ENCODE data around the gene ARHGAP31.

The ARHGAP31 gene

DNA sequence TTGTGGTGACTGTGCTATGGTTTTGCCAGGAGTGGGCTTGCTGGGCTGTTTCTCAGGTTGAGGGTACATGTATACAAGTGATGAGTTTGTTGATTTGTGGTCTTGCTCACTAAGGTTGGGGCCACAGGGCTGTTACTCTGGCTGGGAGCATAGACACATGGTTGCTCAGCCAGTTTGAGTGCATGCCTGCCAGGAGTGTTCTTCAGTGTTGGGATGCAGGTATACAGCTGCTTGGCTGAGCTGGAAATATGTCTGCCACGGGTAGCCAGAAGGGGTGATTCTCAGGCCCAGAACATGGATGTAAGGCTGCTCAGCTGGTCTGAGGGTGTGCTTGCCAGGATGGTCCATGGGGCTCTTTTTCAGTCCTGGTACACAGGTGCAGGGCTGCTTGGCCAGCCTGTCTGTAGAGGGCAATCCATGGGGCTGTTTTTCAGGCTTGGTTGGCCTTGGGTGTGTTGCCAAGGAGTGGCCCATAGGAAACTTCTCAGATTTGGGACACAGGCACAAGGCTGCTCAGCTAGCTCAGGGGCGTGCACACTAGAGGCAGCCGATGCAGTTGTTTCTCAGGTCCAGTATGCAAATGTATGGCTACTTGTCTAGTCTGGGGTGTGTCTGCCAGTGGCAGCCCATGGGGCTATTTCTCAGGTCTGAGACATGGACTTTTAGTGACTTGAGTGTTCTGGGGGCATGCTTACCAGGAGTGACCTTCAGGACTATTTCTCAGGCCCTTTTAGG lies 5.3 kb upstream of the ARHGAP31 start (continued):
- TF ChIP-seq, protein P1, sequence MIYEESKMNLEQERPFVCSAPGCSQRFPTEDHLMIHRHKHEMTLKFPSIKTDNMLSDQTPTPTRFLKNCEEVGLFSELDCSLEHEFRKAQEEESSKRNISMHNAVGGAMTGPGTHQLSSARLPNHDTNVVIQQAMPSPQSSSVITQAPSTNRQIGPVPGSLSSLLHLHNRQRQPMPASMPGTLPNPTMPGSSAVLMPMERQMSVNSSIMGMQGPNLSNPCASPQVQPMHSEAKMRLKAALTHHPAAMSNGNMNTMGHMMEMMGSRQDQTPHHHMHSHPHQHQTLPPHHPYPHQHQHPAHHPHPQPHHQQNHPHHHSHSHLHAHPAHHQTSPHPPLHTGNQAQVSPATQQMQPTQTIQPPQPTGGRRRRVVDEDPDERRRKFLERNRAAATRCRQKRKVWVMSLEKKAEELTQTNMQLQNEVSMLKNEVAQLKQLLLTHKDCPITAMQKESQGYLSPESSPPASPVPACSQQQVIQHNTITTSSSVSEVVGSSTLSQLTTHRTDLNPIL (CRISPR knock-in tag; IDR thresholded peaks at IDR 0.05; ENCODE audit: low read depth), result no peak

DNA sequence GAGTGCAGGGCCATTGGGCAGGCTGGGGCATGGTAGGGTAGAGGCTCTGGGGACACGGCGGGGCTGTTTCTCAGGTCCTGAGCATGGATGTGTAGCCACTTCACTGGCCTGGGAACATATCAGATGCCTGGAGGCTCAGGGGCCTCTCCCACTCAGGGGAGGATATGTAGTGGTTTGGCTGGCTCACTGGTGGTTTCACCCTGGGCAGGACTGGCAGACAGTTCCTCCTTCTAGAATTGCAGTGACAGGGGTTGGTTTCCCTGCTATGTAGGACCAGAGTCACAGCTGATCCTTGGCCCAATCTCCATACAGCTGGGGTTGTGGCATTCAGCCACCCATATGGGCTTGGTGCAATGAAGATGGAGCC lies 4.8 kb upstream of the ARHGAP31 start:
- TF ChIP-seq, protein P2, sequence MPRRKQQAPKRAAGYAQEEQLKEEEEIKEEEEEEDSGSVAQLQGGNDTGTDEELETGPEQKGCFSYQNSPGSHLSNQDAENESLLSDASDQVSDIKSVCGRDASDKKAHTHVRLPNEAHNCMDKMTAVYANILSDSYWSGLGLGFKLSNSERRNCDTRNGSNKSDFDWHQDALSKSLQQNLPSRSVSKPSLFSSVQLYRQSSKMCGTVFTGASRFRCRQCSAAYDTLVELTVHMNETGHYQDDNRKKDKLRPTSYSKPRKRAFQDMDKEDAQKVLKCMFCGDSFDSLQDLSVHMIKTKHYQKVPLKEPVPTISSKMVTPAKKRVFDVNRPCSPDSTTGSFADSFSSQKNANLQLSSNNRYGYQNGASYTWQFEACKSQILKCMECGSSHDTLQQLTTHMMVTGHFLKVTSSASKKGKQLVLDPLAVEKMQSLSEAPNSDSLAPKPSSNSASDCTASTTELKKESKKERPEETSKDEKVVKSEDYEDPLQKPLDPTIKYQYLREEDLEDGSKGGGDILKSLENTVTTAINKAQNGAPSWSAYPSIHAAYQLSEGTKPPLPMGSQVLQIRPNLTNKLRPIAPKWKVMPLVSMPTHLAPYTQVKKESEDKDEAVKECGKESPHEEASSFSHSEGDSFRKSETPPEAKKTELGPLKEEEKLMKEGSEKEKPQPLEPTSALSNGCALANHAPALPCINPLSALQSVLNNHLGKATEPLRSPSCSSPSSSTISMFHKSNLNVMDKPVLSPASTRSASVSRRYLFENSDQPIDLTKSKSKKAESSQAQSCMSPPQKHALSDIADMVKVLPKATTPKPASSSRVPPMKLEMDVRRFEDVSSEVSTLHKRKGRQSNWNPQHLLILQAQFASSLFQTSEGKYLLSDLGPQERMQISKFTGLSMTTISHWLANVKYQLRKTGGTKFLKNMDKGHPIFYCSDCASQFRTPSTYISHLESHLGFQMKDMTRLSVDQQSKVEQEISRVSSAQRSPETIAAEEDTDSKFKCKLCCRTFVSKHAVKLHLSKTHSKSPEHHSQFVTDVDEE (CRISPR knock-in tag; IDR thresholded peaks at IDR 0.05), result no peak
- TF ChIP-seq, protein P3, sequence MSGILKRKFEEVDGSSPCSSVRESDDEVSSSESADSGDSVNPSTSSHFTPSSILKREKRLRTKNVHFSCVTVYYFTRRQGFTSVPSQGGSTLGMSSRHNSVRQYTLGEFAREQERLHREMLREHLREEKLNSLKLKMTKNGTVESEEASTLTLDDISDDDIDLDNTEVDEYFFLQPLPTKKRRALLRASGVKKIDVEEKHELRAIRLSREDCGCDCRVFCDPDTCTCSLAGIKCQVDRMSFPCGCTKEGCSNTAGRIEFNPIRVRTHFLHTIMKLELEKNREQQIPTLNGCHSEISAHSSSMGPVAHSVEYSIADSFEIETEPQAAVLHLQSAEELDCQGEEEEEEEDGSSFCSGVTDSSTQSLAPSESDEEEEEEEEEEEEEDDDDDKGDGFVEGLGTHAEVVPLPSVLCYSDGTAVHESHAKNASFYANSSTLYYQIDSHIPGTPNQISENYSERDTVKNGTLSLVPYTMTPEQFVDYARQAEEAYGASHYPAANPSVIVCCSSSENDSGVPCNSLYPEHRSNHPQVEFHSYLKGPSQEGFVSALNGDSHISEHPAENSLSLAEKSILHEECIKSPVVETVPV (CRISPR knock-in tag; IDR thresholded peaks at IDR 0.05), result no peak
- TF ChIP-seq SNAI2 (CRISPR knock-in tag; IDR thresholded peaks at IDR 0.05), result no peak
- TF ChIP-seq BACH2 (CRISPR knock-in tag; IDR thresholded peaks at IDR 0.05; ENCODE audit: borderline replicate concordance), result no peak
- TF ChIP-seq ZNF8 (CRISPR knock-in tag; IDR thresholded peaks at IDR 0.05), result no peak
- TF ChIP-seq, protein P1 (CRISPR knock-in tag; IDR thresholded peaks at IDR 0.05; ENCODE audit: low read depth), result no peak
- TF ChIP-seq ZFP30 (CRISPR knock-in tag; IDR thresholded peaks at IDR 0.05), result no peak
- no peak for TF ChIP-seq OSR1 (CRISPR knock-in tag; IDR thresholded peaks at IDR 0.05)
- TF ChIP-seq ZNF565 (CRISPR knock-in tag; conservative IDR thresholded peaks at IDR 0.05; ENCODE audit: low read depth), result no peak
- TF ChIP-seq PPARA (CRISPR knock-in tag; IDR thresholded peaks at IDR 0.05; ENCODE audit: borderline replicate concordance), result no peak
- no peak for ATAC-seq

DNA sequence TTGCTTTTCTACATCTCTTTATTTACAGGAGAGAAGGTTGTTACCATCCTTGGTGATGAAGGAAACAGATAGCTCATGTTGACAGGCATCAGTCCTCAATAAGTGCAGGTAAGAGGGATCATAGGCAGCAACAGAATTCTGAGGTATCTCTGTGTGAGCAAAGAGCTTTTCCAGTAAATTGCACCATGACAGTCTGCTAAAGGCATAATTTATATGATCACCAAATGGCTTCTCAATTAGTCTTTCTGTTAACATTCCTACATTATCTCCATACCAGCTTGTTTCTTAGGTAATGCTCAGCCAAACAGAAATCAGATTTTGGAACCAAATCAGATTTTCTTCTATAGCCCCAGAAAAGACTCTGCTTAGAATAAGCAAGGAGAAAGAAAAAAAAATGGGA lies 3.6 kb upstream of the ARHGAP31 start:
- peak; percentile 84 for TF ChIP-seq ISL1 (CRISPR knock-in tag; IDR thresholded peaks at IDR 0.05)
- no peak for TF ChIP-seq ZNF70 (CRISPR knock-in tag; IDR thresholded peaks at IDR 0.05)
- no peak for ATAC-seq

DNA sequence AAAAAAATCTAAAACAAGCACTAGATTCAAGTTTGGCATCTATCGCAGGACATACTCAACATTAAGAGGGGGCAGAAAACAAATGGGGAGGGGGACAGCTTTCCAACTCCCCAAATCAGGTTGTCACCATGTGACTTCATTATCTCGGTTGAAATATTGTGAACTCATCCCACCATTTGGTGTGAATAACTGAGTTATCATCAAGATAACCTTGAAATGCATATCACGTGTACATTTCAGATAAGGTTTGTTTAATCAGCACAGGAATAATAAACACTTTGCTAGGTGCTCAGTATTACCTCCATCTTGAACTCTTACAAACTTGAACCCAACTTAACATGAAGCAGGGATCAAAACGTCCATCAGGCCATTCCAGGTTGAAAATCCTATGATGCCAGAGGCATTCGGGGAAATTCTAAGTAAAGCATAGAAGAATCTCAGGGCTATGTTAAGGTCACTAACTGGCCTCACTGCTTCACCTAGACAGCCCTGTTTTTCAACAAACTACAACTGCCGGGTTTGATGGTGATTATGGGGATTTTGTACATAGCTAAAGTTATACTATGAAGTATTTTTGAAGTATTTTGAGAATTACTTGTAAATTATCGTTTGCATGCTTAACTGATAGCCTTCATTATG lies 3.0 kb upstream of the ARHGAP31 start:
- no peak for ATAC-seq
- TF ChIP-seq TOX (CRISPR knock-in tag; IDR thresholded peaks at IDR 0.05; ENCODE audit: borderline replicate concordance), result no peak
- no peak for TF ChIP-seq ZC3H10 (CRISPR knock-in tag; IDR thresholded peaks at IDR 0.05)
- no peak for TF ChIP-seq ZNF8 (CRISPR knock-in tag; IDR thresholded peaks at IDR 0.05)
- no peak for TF ChIP-seq ZNF70 (CRISPR knock-in tag; IDR thresholded peaks at IDR 0.05)
- no peak for TF ChIP-seq OSR1 (CRISPR knock-in tag; IDR thresholded peaks at IDR 0.05)
- TF ChIP-seq, protein P2 (CRISPR knock-in tag; IDR thresholded peaks at IDR 0.05), result no peak
- no peak for TF ChIP-seq CSDC2 (CRISPR knock-in tag; IDR thresholded peaks at IDR 0.05)
- TF ChIP-seq ZNF565 (CRISPR knock-in tag; conservative IDR thresholded peaks at IDR 0.05; ENCODE audit: low read depth), result no peak

Data from SK-N-SH treated with all-trans-retinoic acid at 6 μM for 48 hours (cell line).